GM18526 (cell line): ENCODE results near the gene UBR3.

Source experiments
- POLR2A ChIP-seq: IDR thresholded peaks from 3 replicates; pipeline ENCODE4 v1.6.1; 2011; ENCODE audit not compliant: insufficient read length; ENCODE audit errors: extremely low read depth

The UBR3 gene

DNA sequence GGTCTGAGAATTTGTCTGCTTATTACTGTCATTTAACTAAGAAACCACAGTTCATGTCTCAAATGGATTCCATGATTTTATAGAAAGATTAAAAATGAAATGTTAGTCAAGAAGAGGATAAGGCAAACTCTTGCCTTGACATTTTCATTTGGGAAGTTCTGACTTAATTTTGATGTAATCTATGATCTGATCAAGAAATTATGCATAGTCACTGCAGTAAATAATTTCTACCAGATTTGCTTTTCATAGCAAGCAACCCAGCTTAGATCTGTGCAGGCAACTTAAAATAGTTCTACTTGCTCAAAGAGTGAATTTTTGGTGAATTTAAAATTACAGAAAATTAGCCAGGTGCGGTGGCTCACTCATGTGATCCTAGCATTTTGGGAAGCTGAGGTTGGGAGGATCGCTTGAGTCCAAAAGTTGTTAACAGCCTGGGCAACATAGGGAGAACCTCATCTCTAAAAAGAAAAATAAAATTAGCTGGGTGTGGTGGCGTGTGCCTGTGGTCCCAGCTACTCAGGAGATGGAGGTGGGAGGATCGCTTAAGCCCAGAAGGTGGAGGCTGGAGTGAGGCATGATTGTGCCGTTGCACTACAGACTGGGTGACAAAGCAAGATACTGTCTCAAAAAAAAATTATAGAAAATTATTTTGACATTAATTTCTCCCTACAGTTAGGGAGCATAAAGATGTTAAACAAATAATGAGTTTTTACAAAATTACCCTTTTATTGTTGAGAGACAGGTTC is 192.0 kb downstream of the UBR3 start:
- no peak for TF ChIP-seq POLR2A

DNA sequence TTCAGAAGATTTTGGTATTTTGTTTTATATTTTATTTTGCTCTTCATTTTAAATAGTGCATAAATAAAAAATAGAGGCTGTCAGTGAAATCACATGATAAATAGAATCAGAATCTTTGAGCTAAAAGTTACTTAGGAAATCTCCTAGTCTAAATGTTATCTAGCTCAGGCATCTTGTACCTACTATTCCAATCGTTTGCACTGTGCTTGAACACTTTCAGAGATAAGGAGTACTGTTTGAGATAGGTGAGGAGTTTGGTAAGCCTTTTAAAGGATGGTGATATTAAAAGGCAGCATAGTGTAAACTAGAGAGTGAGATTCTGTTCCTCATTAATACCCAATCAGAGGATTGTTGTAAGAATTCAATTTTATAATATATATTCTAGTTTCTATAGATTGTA is 193.5 kb downstream of the UBR3 start:
- no peak for TF ChIP-seq POLR2A

DNA sequence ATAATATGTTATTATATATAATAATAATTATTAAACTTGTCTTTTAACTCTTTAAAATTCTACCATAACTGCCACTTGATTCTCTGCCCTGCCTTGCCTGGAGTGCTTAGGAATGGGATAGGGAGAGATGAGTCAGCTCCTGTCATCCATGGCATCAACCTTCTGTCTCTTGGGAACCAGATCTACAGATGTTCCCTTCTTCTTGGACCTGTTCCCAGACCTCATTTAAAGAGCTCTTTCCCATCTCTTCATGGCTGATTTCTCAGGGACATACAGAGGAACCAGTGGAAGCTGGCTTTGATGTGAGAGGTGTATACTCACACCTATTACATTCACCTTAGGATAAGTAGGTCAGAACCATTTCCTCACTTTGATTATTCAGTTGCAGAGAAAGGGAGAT is 195.4 kb downstream of the UBR3 start:
- no peak for TF ChIP-seq POLR2A

DNA sequence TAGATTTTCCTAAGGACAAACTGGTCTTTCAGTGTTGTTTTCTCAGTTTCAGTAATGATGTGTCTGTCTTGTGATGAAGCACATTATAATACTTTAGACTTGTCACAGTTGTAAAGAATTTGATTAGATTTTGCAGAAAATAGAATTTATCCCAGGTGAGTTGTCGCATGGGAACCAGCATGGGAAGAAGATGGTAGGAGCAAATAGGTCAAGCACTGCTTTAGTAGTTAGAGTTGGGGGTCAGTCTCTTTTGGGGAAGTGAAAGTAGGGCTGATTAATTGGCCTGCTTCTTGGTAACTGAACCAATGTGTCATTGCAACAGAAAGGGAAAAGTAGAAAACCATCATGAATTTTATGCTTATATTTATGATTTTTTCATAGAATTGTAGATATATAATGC is 197.5 kb downstream of the UBR3 start:
- no peak for TF ChIP-seq POLR2A

DNA sequence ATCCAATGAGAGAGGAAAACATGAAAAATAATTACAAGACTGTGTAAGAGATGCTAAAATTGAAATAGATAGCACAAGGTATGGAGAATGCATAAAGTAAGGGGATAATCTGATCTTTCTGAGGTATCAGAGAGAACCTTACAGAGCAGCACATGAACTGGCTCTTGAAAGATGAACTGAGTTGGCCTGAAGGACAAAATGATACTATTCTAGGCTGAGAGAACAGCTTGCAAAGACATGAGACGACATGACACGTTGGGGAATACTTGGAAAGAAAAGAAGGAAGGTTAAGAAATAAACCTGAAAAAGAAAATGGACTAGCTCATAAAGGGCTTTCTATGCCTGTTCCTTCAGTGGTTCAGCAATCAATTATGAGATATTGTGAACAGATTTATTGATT is 198.0 kb downstream of the UBR3 start:
- no peak for TF ChIP-seq POLR2A

DNA sequence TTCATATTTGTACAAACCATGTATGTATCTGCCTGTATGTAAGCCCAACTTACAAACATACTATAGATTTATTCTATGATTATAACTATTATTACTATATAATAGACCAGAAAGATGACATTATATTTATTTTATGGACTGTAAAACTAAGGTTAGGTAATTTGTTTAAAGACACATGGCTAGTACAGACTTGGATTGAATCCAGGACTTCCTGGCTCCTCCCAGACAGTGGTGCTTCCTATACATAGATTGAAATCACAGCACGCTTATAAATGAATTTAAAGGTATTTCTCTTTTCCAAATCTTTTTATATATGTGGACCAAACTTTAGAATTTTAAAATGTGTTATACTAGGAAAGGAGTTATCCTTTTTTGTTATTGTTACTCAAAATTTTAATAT is 199.1 kb downstream of the UBR3 start:
- no peak for TF ChIP-seq POLR2A

DNA sequence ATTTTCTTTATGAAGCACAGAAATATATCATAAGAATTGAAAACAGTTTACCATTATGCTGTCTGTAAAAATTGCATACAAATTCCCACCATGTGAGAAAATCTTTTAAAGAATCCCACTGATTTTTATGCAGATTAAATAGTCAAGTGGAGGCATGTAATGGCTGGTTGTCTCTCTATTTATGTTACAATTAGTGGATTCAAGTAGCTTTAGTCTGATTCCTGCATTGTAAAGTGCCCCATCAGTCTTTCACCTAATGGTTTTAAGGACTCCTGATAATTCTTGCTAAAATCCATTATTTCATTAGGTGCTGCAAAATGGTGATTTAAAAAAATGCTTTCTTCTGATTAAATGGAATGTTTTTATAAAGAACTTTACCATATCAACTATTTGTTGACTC is 202.3 kb downstream of the UBR3 start:
- no peak for TF ChIP-seq POLR2A

DNA sequence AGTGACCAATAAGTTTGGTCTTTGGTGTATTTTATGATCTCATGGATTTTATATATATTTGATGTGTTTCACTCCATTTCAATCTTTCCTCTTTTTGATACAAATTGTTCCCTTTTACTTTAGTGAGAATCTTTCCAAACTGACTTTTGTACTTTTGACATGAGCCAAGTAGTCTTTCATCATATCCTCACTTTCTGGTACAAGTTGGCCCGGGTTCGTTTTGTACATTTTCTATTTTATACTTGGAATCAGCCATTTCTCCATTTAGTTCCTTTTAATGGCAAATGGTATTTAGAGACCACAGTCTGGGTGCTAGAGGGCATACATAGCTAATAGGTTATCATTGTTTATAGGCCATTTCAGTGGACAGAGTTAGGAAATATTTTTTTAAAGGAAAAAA is 202.8 kb downstream of the UBR3 start:
- no peak for TF ChIP-seq POLR2A

DNA sequence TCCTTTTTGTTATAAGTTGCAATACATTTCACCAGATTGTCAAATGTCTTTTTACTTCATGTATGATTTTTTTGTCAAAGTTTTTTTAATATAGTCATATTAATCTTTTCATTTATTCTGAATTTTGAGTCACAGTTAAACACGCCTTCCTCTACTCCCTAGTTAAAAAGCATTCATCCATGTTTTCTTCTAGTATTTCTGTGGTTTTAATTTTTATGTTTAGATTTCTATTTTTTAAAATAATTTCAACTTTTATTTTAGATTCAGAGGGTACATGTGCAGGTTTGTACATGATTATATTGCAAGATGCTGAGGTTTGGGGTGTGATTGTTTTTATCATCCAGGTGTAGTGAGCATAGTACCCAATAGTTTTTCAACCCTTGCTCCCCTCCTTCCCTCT is 204.0 kb downstream of the UBR3 start:
- TF ChIP-seq POLR2A: no peak

DNA sequence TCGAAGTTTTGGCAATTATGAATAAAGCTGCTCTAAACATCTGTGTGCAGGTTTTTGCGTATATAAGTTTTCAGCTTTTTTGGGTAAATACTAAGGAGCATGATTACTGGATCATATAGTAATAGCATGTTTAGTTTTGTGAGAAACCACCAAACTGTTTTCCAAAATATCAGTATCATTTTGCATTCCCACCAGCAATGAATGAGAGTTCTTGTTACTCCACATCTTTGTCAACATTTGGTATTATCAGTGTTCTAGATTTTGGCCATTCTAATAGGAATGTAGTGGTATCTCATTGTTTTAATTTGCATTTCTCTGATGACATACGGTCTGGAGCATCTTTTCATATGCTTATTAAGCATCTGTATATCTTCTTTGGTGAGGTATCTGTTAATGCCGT is 207.3 kb downstream of the UBR3 start:
- TF ChIP-seq POLR2A: no peak

DNA sequence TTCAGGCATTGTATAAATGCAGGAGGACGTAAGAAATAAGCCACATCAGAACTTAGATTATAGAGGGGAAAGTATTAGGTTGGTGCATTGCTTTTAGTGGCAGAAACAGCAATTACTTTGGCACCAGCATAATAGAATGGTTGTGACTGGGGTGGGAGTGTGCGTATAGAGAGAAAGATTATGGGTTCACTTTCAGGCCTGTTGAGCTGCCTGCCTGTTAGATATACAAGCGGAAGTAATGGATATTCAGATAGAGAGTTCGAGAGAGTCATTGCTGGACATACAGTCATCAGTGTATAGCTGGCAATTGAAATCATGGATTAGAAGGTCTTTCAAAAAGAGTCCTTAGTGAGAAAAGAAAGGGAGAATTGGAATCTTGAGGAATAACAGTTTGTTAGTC is 211.5 kb downstream of the UBR3 start:
- TF ChIP-seq POLR2A: no peak

DNA sequence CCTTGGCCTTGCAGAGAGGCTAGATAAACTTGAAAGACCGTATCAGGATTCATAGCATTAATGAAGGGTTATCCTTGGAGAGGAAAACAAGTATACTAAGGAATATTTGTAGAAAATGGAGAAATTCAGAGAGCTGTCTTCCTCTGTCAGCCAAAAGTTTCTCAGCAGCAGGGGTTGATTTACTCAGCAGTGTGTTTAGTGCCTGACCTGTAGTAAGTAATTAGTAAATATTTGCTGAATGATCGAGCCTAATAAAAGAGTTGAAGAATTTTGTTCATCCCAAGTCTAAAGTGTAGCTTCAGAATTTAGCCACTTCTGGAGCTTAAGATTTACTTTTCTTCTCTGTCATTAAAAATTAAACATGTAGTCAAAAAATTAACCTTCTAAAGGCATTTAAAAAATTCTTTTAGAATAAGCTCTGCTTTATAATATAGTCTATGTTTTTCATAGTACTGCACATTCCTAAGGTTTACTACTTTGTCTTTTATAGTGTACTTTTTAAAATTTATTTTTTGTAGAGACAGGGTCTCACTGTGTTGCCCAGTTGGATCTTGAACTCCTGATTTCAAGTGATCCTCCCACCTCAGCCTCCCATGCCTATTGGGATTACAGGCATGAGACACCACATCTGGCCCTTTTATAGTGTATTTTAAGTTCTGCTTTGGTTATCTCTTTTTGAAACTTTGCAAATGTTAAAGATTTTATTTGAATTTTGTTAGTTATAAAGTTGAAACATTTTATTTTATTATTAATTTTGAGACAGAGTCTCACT is 212.3 kb downstream of the UBR3 start:
- TF ChIP-seq POLR2A: no peak

DNA sequence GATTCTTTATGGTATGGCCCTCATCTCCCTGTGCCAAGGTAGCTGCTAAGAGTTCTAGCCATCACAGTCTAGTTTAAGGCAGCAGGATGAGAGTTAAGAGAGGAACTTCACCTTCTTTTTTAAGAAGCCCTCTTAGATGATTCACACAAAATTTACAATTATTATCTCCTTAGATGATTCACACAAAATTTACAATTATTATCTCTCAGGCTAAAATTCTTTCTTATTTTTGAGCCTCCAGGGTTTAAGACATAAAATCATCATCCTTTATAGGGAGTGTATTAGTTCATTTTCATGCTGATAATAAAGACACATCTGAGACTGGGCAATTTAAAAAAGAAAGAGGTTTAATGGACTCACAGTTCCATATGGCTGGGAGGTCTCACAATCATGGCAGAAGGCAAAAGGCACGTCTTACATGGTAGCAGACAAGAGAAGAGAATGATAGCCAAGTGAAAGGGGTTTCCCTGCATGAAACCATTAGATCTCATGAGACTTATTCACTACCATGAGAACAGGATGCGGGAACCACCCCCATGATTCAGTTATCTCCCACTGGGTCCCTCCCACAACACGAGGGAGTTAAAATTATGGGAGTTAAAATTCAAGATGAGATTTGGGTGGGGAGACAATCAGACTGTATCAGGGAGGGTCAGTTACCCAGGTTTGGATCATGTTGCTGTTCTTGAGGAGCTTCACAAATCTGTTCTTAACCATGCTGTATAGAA is 217.7 kb downstream of the UBR3 start:
- no peak for TF ChIP-seq POLR2A

DNA sequence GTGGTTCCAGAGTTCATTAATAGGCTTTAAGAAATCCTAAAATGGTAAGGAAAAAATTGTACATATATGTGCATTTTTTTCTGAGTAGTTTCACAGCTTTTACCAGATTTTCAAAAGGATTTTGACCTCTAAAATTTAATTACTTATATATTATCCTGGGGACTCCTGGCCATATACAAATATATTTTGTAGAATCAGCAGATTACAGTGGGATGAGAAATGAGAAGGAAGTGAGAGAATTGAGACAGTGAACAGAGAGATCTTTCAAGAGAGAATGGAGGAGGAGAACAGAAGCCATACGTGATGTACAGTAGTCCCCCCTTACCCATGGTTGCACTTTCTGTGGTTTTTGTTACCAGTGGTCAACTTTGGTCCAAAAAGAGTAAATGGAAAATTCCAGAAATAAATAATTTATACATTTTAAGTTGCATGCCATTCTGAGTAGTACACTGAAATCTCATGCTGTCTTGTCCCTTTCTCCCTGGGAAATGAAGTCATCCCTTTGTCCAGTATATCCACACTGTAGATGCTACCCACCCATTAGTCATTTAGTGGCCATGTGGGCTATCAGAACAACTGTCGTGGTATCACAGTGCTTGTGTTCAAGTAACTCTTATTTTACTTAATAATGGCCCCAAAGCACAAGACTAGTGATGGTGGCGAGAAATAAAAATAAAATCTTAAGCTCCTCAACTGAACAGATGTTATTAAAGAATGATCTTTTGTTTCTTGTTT is 220.2 kb downstream of the UBR3 start:
- TF ChIP-seq POLR2A: no peak

DNA sequence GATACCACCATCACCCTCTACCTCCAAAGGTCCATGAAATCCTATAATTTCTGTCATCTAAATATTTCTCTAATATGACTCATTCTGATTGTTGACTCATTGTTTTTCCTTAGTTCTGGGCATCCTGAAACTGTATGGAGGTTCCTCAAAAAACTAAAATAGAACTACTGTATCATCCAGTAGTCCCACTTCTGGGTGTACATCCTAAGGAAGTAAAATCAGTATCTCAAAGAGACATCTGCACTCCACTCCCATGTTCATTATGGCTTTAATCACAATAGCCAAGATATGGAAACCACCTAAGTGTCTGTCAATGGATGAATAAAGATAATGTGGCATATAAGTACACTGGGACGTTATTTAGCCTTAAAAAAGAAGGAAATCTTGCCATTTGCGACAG is 224.9 kb downstream of the UBR3 start:
- no peak for TF ChIP-seq POLR2A
